ENCODE data around the gene ART1. TPM values are rescaled to one million over a fixed set of nuclear protein-coding genes. Genes with fewer than 3 reads are reported as not detected.

The ART1 gene, protein sequence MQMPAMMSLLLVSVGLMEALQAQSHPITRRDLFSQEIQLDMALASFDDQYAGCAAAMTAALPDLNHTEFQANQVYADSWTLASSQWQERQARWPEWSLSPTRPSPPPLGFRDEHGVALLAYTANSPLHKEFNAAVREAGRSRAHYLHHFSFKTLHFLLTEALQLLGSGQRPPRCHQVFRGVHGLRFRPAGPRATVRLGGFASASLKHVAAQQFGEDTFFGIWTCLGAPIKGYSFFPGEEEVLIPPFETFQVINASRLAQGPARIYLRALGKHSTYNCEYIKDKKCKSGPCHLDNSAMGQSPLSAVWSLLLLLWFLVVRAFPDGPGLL
- not detected in 2 replicates for total RNA-seq (2021; fragmentation: NEBNext Ultra II Directional; extraction: Animal tissue kit (Norgen Biotek cat#: 25700))
- not detected in 2 replicates for polyA plus RNA-seq (2011; rRNA removed)
- not detected for polyA plus RNA-seq (2011; cell fraction: cytosol; rRNA removed)
- polyA plus RNA-seq (2011; cell fraction: nucleus; rRNA removed): not detected
- not detected in 4 replicates for polyA plus RNA-seq (2012, experiment 1 of 2)
- polyA plus RNA-seq (2012, experiment 2 of 2): not detected
- not detected for polyA plus RNA-seq (2013, experiment 1 of 2)
- polyA plus RNA-seq (2013, experiment 2 of 2): not detected
- polyA minus RNA-seq (2011; rRNA and poly(A)+ RNA removed): not detected in 2 replicates
- not detected for polyA minus RNA-seq (2011; cell fraction: cytosol; rRNA and poly(A)+ RNA removed)
- not detected for polyA minus RNA-seq (2011; cell fraction: nucleus; rRNA and poly(A)+ RNA removed)
- long read RNA-seq, experiment 1: 0 reads
- long read RNA-seq, experiment 2: 0 reads

DNA sequence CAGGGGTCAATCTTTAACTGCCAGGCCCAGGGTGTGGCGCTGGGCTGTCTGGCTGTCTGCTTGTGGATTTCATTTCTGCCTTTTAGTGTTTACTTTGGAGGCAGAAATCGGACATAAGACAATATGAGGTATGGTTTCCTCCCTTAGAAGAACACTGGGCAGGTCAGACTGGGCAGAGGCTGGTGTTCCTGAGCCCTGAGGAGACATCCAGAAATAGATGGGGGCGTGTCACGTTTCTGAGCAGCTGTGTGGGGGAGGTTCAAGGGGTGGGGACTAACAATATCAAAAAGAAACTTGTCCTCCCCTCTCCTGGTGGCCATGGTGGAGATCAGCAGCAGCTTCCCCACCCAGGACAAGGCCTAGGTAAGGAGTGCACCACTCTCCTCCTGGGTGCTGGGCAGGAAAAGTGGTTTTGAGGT, at the start of gene ART1:
Gene ART1 (plus strand): TSS at position 312 of the 419 bp plus-strand sequence. CDS start 14,086 bp downstream, outside the sequence.
- Histone ChIP-seq H3K4me2 (ENCODE audit: insufficient read depth in 1 of 2, low read depth in 2 of 2, low read length in 2 of 2) (no peak within 1 kb of the TSS), H3K4ac (replicated peaks; ENCODE audit: insufficient read length, low read depth, low read length) (no peak within 1 kb of the TSS), H2BK12ac (ENCODE audit: low read depth, low read length) (no peak within 1 kb of the TSS; the same call in 1 of the 2 replicates), H3K14ac (ENCODE audit: insufficient read length) (no peak within 1 kb of the TSS), H4K91ac (replicated peaks; ENCODE audit: insufficient read length, low read length) (no peak within 1 kb of the TSS), H3K56ac (replicated peaks; ENCODE audit: insufficient read length, low read depth, low read length) (no peak within 1 kb of the TSS), H3K27ac (ENCODE audit: low read depth, low read length) (no peak within 1 kb of the TSS), H3K23me2 (ENCODE audit: low read depth, low read length) (peaks cover 11% of the 10 kb centered on the region; the same call in 1 of the 2 replicates), H4K8ac (ENCODE audit: extremely low read depth, insufficient read depth, low read length) (peak within 1 kb of the TSS; percentile 59), H3K4me1 (replicated peaks in 1 of 4; ENCODE audit: control insufficient read depth in 3 of 4, insufficient read depth in 4 of 4, low read length in 3 of 4) (peaks cover 0 to 10% (median 1%) of the 10 kb centered on the region in 4 experiments; a peak in 4 of 7 replicates), H2AK5ac (ENCODE audit: low read depth, low read length) (0 out of 2 replicates have a peak within 1 kb of the TSS, but pooled peaks have one; percentile 9), H4K5ac (ENCODE audit: insufficient read length, low read depth, low read length) (no peak within 1 kb of the TSS), H3K27me3 (replicated peaks in 1 of 4; ENCODE audit: control insufficient read depth in 3 of 4, extremely low read depth in 1 of 4, insufficient read depth in 3 of 4, low read length in 3 of 4) (peaks cover 0 to 6% (median 0%) of the 10 kb centered on the region in 4 experiments; a peak in 4 of 7 replicates), H2BK15ac (ENCODE audit: low read length) (peak within 1 kb of the TSS; percentile 65; the same call in 1 of the 2 replicates), H4K20me1 (replicated peaks in 1 of 2; ENCODE audit: control insufficient read depth in 1 of 2, insufficient read depth in 2 of 2, low read length in 2 of 2) (no peaks in the 10 kb centered on the region), H3K36me3 (ENCODE audit: control insufficient read depth in 2 of 4, insufficient read depth in 4 of 4, low read length in 3 of 4) (no peaks in the 10 kb centered on the region), H3K23ac (ENCODE audit: insufficient read length) (no peak within 1 kb of the TSS), H2BK120ac (replicated peaks; ENCODE audit: low read depth, low read length) (no peak within 1 kb of the TSS), H3K79me1 (ENCODE audit: low read depth, low read length) (no peaks in the 10 kb centered on the region), H3K18ac (ENCODE audit: extremely low read depth, low read length) (no peak within 1 kb of the TSS), H2BK5ac (ENCODE audit: low read depth, low read length) (no peak within 1 kb of the TSS), H3K9me3 (ENCODE audit: insufficient read depth in 2 of 2, low read depth in 1 of 2, low read length in 1 of 2) (peaks cover 7% of the 10 kb centered on the region in 2 experiments; a peak in 2 of 4 replicates), H2BK20ac (ENCODE audit: low read length) (no peak within 1 kb of the TSS), H2AFZ (ENCODE audit: low read length) (no peak within 1 kb of the TSS), H3K79me2 (ENCODE audit: control insufficient read depth in 1 of 2, insufficient read depth in 2 of 2, low read length in 2 of 2) (no peaks in the 10 kb centered on the region), H3K4me3 (ENCODE audit: extremely low read depth in 1 of 4, insufficient read depth in 2 of 4, low read depth in 3 of 4, low read length in 4 of 4) (no peak within 1 kb of the TSS), H3K9ac (replicated peaks in 1 of 4; ENCODE audit: extremely low read depth in 1 of 4, low read depth in 3 of 4, low read length in 3 of 4) (no peak within 1 kb of the TSS)
- 93% methylated on average over 4 of the region's 4 CpGs; no CpG with 5 or more reads in 1 of the 2 experiments for WGBS, 2 experiments (ENCODE audit: extremely low coverage in 1 of 2, insufficient coverage in 1 of 2, insufficient read length in 1 of 2, insufficient replicate concordance in 2 of 2, low coverage in 1 of 2, low lambda C conversion rate in 2 of 2, missing lambda C conversion rate in 1 of 2)
- ChIA-PET POLR2A (ENCODE audit: partially characterized antibody) (no interaction called here), CTCF (ENCODE audit: partially characterized antibody) (interaction anchor here (1.0 to 1.1 kb wide), 2 partner anchors 13 to 18 kb away, joined by 4 read pairs; no protein-coding TSS in a partner anchor)
- DNase-seq (ENCODE audit: low read depth in 1 of 2, low spot score in 2 of 2): no peak
- no peak for FAIRE-seq
- no peak for TF ChIP-seq SIN3A (conservative IDR thresholded peaks at IDR 0.05 in 1 of 2, IDR thresholded peaks at IDR 0.05 in 1 of 2; ENCODE audit: low read depth in 1 of 2, low read length in 2 of 2)
- TF ChIP-seq ASH2L (IDR thresholded peaks at IDR 0.05; ENCODE audit: low read length): no peak
- no peak for TF ChIP-seq ZNF274 (IDR thresholded peaks at IDR 0.05; ENCODE audit: borderline replicate concordance, extremely low read depth, low read length)
- TF ChIP-seq BRCA1 (IDR thresholded peaks at IDR 0.05; ENCODE audit: low read depth, low read length): no peak
- TF ChIP-seq RAD21 (IDR thresholded peaks at IDR 0.05 in 1 of 2, conservative IDR thresholded peaks at IDR 0.05 in 1 of 2; ENCODE audit: low read depth in 2 of 2, low read length in 2 of 2): no peak
- TF ChIP-seq SRF (IDR thresholded peaks at IDR 0.05; ENCODE audit: low read depth, low read length): no peak
- TF ChIP-seq CREB1 (IDR thresholded peaks at IDR 0.05): no peak

All from H1 (cell line).